IPS-NIHi11 (cell line): ENCODE data around the gene NFIA.
"Not testable (repeated sequence)": the region's sequence is repeated elsewhere in the genome, so short reads cannot be mapped to it uniquely, and the experiment has no call there.

Source experiments
- DNase-seq: peaks from one replicate; pipeline ENCODE4 v3.0.0; 2012; ENCODE audit warnings: mixed read lengths, low spot score

NFIA gene

GRCh38 chr1:61457526-61458040 lies 375.2 kb downstream of the NFIA start:
- no peak for DNase-seq

GRCh38 chr1:61459345-61459744 lies 377.0 kb downstream of the NFIA start:
- no peak for DNase-seq

- no peak for DNase-seq
Observed at GRCh38 chr1:61460191-61460590, 377.8 kb downstream of the NFIA start.

GRCh38 chr1:61461406-61462384 lies 379.3 kb downstream of the NFIA start:
- no peak for DNase-seq

GRCh38 chr1:61462628-61463027 lies 380.3 kb downstream of the NFIA start:
- DNase-seq, result no peak

- DNase-seq, result no peak
Observed at GRCh38 chr1:61463220-61463619, 380.9 kb downstream of the NFIA start.

- DNase-seq, result not testable (repeated sequence)
Observed at GRCh38 chr1:61467836-61468235, 385.5 kb downstream of the NFIA start.

- no peak for DNase-seq
Observed at GRCh38 chr1:61469365-61469764, 387.0 kb downstream of the NFIA start.

GRCh38 chr1:61472876-61473275 lies 390.5 kb downstream of the NFIA start:
- DNase-seq, result no peak

GRCh38 chr1:61474269-61474817 lies 392.0 kb downstream of the NFIA start:
- no peak for DNase-seq

GRCh38 chr1:61474963-61475362 lies 392.6 kb downstream of the NFIA start:
- no peak for DNase-seq

- DNase-seq, result peak; percentile 45
Observed at GRCh38 chr1:61477301-61477700, 394.9 kb downstream of the NFIA start.

- DNase-seq, result no peak
Observed at GRCh38 chr1:61480273-61480935, 398.0 kb downstream of the NFIA start.

GRCh38 chr1:61481315-61481715 lies 399.0 kb downstream of the NFIA start:
- no peak for DNase-seq

GRCh38 chr1:61482170-61482734 lies 399.9 kb downstream of the NFIA start:
- DNase-seq, result no peak

- no peak for DNase-seq
Observed at GRCh38 chr1:61486783-61487536, 404.6 kb downstream of the NFIA start.

- DNase-seq, result no peak
Observed at GRCh38 chr1:61487801-61488200, 405.4 kb downstream of the NFIA start.

GRCh38 chr1:61490924-61491323 lies 408.6 kb downstream of the NFIA start:
- no peak for DNase-seq

GRCh38 chr1:61491497-61491896 lies 409.1 kb downstream of the NFIA start:
- no peak for DNase-seq

GRCh38 chr1:61494000-61494399 lies 411.6 kb downstream of the NFIA start:
- DNase-seq, result no peak

- DNase-seq, result no peak
Observed at GRCh38 chr1:61496501-61496900, 414.1 kb downstream of the NFIA start.

GRCh38 chr1:61497013-61497412 lies 414.7 kb downstream of the NFIA start:
- no peak for DNase-seq
